GM23338 (cell line): Measurements from ENCODE around the gene IL36A. TPM values are rescaled to one million over a fixed set of nuclear protein-coding genes. Genes with fewer than 3 reads are reported as not detected.

ENCODE experiments used
- ATAC-seq: fragments of 200-7000 bp; cut with Tn5 transposase; 3 replicates; pipeline ENCODE4 v1.9.1; 2020
- DNase-seq: peaks from one replicate; pipeline ENCODE4 v3.0.0-alpha.2; 2015; ENCODE audit warnings: low spot score
- H2AFZ ChIP-seq: fragments of 200-600 bp; sonication (generic); 2 replicates; pipeline ENCODE4 v1.8.0; 2016; ENCODE audit warnings: antibody characterized with exemption, mild to moderate bottlenecking, moderate library complexity
- H3F3A ChIP-seq: fragments of 200-600 bp; sonication (generic); replicated peaks from 2 replicates; pipeline ENCODE4 v1.8.0; 2017; ENCODE audit warnings: antibody characterized with exemption, mixed run types, low read depth
- H3K27ac ChIP-seq: fragments of 200-600 bp; sonication (generic); 2 replicates; pipeline ENCODE4 v1.6.1; 2016; ENCODE audit warnings: low read depth
- H3K27me3 ChIP-seq: fragments of 200-600 bp; sonication (generic); 2 replicates; pipeline ENCODE4 v1.8.0; 2016; ENCODE audit warnings: mild to moderate bottlenecking, mixed run types, moderate library complexity; ENCODE audit not compliant: insufficient read depth
- H3K36me3 ChIP-seq: fragments of 200-600 bp; sonication (generic); 2 replicates; pipeline ENCODE4 v1.8.0; 2016; ENCODE audit warnings: mild to moderate bottlenecking; ENCODE audit not compliant: insufficient read depth
- H3K4me1 ChIP-seq: fragments of 200-600 bp; sonication (generic); 2 replicates; pipeline ENCODE4 v1.8.0; 2016; ENCODE audit warnings: mild to moderate bottlenecking, moderate library complexity; ENCODE audit not compliant: insufficient read depth
- H3K4me2 ChIP-seq: fragments of 200-600 bp; sonication (generic); 2 replicates; pipeline ENCODE4 v1.7.1; 2017; ENCODE audit warnings: mixed run types
- H3K4me3 ChIP-seq: fragments of 200-600 bp; sonication (generic); 2 replicates; pipeline ENCODE4 v1.6.1; 2016; ENCODE audit warnings: mixed run types
- H3K79me2 ChIP-seq: fragments of 200-600 bp; sonication (generic); replicated peaks from 2 replicates; pipeline ENCODE4 v1.8.0; 2017; ENCODE audit warnings: mild to moderate bottlenecking; ENCODE audit not compliant: insufficient read depth
- H3K9me2 ChIP-seq: fragments of 200-600 bp; sonication (generic); 2 replicates; pipeline ENCODE4 v1.8.0; 2017; ENCODE audit not compliant: insufficient read depth
- H4K20me1 ChIP-seq: fragments of 200-600 bp; sonication (generic); replicated peaks from 2 replicates; pipeline ENCODE4 v1.8.0; 2017; ENCODE audit warnings: mild to moderate bottlenecking; ENCODE audit not compliant: insufficient read depth
- H3K27ac Mint-ChIP-seq: 2 replicates; pipeline ENCODE4 v1.8.0; 2020; ENCODE audit warnings: inconsistent platforms, mild to moderate bottlenecking, moderate library complexity, mixed read lengths
- H3K27me3 Mint-ChIP-seq: 3 replicates; pipeline ENCODE4 v1.8.0; 2022; ENCODE audit warnings: low read depth, mild to moderate bottlenecking, moderate library complexity, mixed read lengths, inconsistent platforms; ENCODE audit not compliant: insufficient read depth, poor library complexity
- H3K36me3 Mint-ChIP-seq: 3 replicates; pipeline ENCODE4 v1.8.0; 2021; ENCODE audit warnings: low read depth, mild to moderate bottlenecking, inconsistent platforms, moderate library complexity, mixed read lengths
- H3K4me1 Mint-ChIP-seq: 3 replicates; pipeline ENCODE4 v1.8.0; 2020; ENCODE audit warnings: mild to moderate bottlenecking, inconsistent platforms, mixed read lengths
- H3K4me3 Mint-ChIP-seq: 3 replicates; pipeline ENCODE4 v1.8.0; 2021; ENCODE audit warnings: moderate library complexity, mild to moderate bottlenecking, inconsistent platforms, mixed read lengths
- H3K9me3 Mint-ChIP-seq: 3 replicates; pipeline ENCODE4 v1.8.0; 2020; ENCODE audit warnings: moderate library complexity, mild to moderate bottlenecking, inconsistent platforms, mixed read lengths
- CREB1 ChIP-seq: fragments of 250-450 bp; sonication (Bioruptor Pico); IDR thresholded peaks from 2 replicates; pipeline ENCODE4 v1.5.0; 2020; ENCODE audit warnings: low read depth, mild to moderate bottlenecking, moderate library complexity
- EZH2 ChIP-seq: fragments of 200-600 bp; sonication (generic); IDR thresholded peaks from one replicate; pipeline ENCODE4 v1.8.0; 2017; ENCODE audit warnings: antibody characterized with exemption, mild to moderate bottlenecking, low read depth; ENCODE audit not compliant: unreplicated experiment
- EZH2phosphoT487 ChIP-seq: fragments of 200-600 bp; sonication (generic); IDR thresholded peaks from one replicate; pipeline ENCODE4 v1.8.1; 2018; ENCODE audit warnings: antibody characterized with exemption; ENCODE audit not compliant: unreplicated experiment
- JUNB ChIP-seq: IDR thresholded peaks from one replicate; pipeline ENCODE4 v1.6.1; 2016; ENCODE audit warnings: antibody characterized with exemption; ENCODE audit not compliant: unreplicated experiment
- NANOG ChIP-seq: IDR thresholded peaks from 2 replicates; pipeline ENCODE4 v1.6.1; 2016; ENCODE audit warnings: antibody characterized with exemption, borderline replicate concordance
- POLR2AphosphoS5 ChIP-seq: IDR thresholded peaks from 2 replicates; pipeline ENCODE4 v1.6.1; 2016; ENCODE audit warnings: antibody characterized with exemption, low read depth
- REST ChIP-seq: IDR thresholded peaks from one replicate; pipeline ENCODE4 v1.6.1; 2018; ENCODE audit warnings: antibody characterized with exemption; ENCODE audit not compliant: unreplicated experiment
- STAT1 ChIP-seq: IDR thresholded peaks from one replicate; pipeline ENCODE4 v1.6.1; 2016; ENCODE audit warnings: antibody characterized with exemption; ENCODE audit not compliant: unreplicated experiment
- ZNF114 ChIP-seq: fragments of 250-450 bp; sonication (Bioruptor Pico); IDR thresholded peaks from 2 replicates; pipeline ENCODE4 v1.5.0; 2020; ENCODE audit warnings: mild to moderate bottlenecking, moderate library complexity
- polyA plus RNA-seq: library from polyadenylated mRNA; unstranded; fragments of >200 nt; fragmentation: Nextera tagmentation; extraction: Ambion mirVana; gene quantifications from 2 replicates; pipeline ENCODE4 v1.2.1, GENCODE V29; 2016
- total RNA-seq: library from RNA; depleted of rRNA; stranded (reverse); fragments of >200 nt; shearing (Covaris generic); gene quantifications from 2 replicates; pipeline ENCODE4 v1.2.3, GENCODE V29; 2014
- TF ChIP-seq, protein P1 (sequence below): IDR thresholded peaks from 2 replicates; pipeline ENCODE4 v1.6.1; 2016; ENCODE audit warnings: antibody characterized with exemption
- TF ChIP-seq, protein P2 (sequence below): fragments of 250-450 bp; sonication (Bioruptor Pico); IDR thresholded peaks from 2 replicates; pipeline ENCODE4 v1.5.0; 2020; ENCODE audit warnings: mild to moderate bottlenecking, moderate library complexity

Gene IL36A
- total and polyA plus RNA-seq, 2 experiments from 2014 or later: not detected

- TF ChIP-seq REST (no peak), EZH2 (no peak)
These were observed 2.6 kb upstream of the IL36A start (continued) for GRCh38 chr2:113002677-113003076.

- Histone ChIP-seq H3K27ac (no peak overlapping the region), H2AFZ (no peak overlapping the region), H3K9me2 (0 out of 2 replicates have a peak, but pooled peaks cover 4% of the 10 kb centered on the region), H3K36me3 (no peaks in the 10 kb centered on the region), H3K79me2 (no peaks in the 10 kb centered on the region), H3K4me2 (no peak overlapping the region), H3K27me3 (no peaks in the 10 kb centered on the region), H3K4me1 (no peaks in the 10 kb centered on the region), H3K4me3 (no peak overlapping the region), H4K20me1 (no peaks in the 10 kb centered on the region), H3F3A (no peaks in the 10 kb centered on the region)
- Mint-ChIP-seq H3K9me3 (no peaks in the 10 kb centered on the region), H3K36me3 (no peaks in the 10 kb centered on the region), H3K27ac (no peak overlapping the region), H3K4me1 (no peaks in the 10 kb centered on the region), H3K4me3 (no peak overlapping the region), H3K27me3 (no peaks in the 10 kb centered on the region)
- no peak for DNase-seq
- no peak for ATAC-seq
- no peak for TF ChIP-seq POLR2AphosphoS5
- no peak for TF ChIP-seq STAT1
- TF ChIP-seq EZH2: no peak
- no peak for TF ChIP-seq REST
- TF ChIP-seq, protein P1, sequence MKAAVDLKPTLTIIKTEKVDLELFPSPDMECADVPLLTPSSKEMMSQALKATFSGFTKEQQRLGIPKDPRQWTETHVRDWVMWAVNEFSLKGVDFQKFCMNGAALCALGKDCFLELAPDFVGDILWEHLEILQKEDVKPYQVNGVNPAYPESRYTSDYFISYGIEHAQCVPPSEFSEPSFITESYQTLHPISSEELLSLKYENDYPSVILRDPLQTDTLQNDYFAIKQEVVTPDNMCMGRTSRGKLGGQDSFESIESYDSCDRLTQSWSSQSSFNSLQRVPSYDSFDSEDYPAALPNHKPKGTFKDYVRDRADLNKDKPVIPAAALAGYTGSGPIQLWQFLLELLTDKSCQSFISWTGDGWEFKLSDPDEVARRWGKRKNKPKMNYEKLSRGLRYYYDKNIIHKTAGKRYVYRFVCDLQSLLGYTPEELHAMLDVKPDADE: no peak
- no peak for TF ChIP-seq EZH2phosphoT487
- TF ChIP-seq, protein P2, sequence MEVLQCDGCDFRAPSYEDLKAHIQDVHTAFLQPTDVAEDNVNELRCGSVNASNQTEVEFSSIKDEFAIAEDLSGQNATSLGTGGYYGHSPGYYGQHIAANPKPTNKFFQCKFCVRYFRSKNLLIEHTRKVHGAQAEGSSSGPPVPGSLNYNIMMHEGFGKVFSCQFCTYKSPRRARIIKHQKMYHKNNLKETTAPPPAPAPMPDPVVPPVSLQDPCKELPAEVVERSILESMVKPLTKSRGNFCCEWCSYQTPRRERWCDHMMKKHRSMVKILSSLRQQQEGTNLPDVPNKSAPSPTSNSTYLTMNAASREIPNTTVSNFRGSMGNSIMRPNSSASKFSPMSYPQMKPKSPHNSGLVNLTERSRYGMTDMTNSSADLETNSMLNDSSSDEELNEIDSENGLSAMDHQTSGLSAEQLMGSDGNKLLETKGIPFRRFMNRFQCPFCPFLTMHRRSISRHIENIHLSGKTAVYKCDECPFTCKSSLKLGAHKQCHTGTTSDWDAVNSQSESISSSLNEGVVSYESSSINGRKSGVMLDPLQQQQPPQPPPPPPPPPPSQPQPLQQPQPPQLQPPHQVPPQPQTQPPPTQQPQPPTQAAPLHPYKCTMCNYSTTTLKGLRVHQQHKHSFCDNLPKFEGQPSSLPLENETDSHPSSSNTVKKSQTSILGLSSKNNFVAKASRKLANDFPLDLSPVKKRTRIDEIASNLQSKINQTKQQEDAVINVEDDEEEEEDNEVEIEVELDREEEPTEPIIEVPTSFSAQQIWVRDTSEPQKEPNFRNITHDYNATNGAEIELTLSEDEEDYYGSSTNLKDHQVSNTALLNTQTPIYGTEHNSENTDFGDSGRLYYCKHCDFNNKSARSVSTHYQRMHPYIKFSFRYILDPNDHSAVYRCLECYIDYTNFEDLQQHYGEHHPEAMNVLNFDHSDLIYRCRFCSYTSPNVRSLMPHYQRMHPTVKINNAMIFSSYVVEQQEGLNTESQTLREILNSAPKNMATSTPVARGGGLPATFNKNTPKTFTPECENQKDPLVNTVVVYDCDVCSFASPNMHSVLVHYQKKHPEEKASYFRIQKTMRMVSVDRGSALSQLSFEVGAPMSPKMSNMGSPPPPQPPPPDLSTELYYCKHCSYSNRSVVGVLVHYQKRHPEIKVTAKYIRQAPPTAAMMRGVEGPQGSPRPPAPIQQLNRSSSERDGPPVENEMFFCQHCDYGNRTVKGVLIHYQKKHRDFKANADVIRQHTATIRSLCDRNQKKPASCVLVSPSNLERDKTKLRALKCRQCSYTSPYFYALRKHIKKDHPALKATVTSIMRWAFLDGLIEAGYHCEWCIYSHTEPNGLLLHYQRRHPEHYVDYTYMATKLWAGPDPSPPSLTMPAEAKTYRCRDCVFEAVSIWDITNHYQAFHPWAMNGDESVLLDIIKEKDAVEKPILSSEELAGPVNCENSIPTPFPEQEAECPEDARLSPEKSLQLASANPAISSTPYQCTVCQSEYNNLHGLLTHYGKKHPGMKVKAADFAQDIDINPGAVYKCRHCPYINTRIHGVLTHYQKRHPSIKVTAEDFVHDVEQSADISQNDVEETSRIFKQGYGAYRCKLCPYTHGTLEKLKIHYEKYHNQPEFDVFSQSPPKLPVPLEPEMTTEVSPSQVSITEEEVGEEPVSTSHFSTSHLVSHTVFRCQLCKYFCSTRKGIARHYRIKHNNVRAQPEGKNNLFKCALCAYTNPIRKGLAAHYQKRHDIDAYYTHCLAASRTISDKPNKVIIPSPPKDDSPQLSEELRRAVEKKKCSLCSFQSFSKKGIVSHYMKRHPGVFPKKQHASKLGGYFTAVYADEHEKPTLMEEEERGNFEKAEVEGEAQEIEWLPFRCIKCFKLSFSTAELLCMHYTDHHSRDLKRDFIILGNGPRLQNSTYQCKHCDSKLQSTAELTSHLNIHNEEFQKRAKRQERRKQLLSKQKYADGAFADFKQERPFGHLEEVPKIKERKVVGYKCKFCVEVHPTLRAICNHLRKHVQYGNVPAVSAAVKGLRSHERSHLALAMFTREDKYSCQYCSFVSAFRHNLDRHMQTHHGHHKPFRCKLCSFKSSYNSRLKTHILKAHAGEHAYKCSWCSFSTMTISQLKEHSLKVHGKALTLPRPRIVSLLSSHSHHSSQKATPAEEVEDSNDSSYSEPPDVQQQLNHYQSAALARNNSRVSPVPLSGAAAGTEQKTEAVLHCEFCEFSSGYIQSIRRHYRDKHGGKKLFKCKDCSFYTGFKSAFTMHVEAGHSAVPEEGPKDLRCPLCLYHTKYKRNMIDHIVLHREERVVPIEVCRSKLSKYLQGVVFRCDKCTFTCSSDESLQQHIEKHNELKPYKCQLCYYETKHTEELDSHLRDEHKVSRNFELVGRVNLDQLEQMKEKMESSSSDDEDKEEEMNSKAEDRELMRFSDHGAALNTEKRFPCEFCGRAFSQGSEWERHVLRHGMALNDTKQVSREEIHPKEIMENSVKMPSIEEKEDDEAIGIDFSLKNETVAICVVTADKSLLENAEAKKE: no peak
- no peak for TF ChIP-seq NANOG
- no peak for TF ChIP-seq CREB1 (CRISPR knock-in tag)
- TF ChIP-seq ZNF114 (CRISPR knock-in tag): no peak
- no peak for TF ChIP-seq JUNB
These were observed 2.0 kb downstream of the IL36A start for GRCh38 chr2:113007250-113007649.
